Lung (tissue), 12 donors: ENCODE measurements around the gene TREM1. TPM values are rescaled to one million over a fixed set of nuclear protein-coding genes. Genes with fewer than 3 reads are reported as not detected.

Experiments used
- ATAC-seq: fragments of 200-7000 bp; cut with Tn5 transposase; one replicate; pipeline ENCODE4 v1.9.1; 2020; ENCODE audit warnings: moderate number of reproducible peaks; ENCODE audit not compliant: insufficient read depth, low FRiP score
- DNase-seq, 3 donors: peaks; one replicate each; pipeline ENCODE4 v3.0.0-alpha.2; 2013 to 2017
- H3K27ac ChIP-seq, 2 donors: one replicate each; pipeline ENCODE4 v1.5.1; 2013; ENCODE audit warnings: mild to moderate bottlenecking in 2 of 2, moderate library complexity in 2 of 2, control low read depth in 1 of 2, inconsistent platforms in 1 of 2, low read depth in 1 of 2, low read length in 1 of 2
- H3K27me3 ChIP-seq, 3 donors: one replicate each; pipeline ENCODE4 v1.5.1; 2013; ENCODE audit warnings: low read length in 2 of 3; ENCODE audit not compliant: control insufficient read depth in 3 of 3, insufficient read depth in 3 of 3
- H3K36me3 ChIP-seq, 4 donors: one replicate each; pipeline ENCODE4 v1.5.1; 2013; ENCODE audit warnings: low read length in 4 of 4, mild to moderate bottlenecking in 1 of 4, moderate library complexity in 1 of 4; ENCODE audit not compliant: control insufficient read depth in 4 of 4, insufficient read depth in 4 of 4
- H3K4me1 ChIP-seq, 5 donors: one replicate each; pipeline ENCODE4 v1.5.1; 2013; ENCODE audit warnings: low read length in 5 of 5, mild to moderate bottlenecking in 2 of 5, moderate library complexity in 1 of 5; ENCODE audit not compliant: control insufficient read depth in 5 of 5, insufficient read depth in 5 of 5
- H3K4me3 ChIP-seq: one replicate; pipeline ENCODE4 v1.5.1; 2013; ENCODE audit warnings: mild to moderate bottlenecking, control low read depth, moderate library complexity
- H3K9ac ChIP-seq, 2 donors: one replicate each; pipeline ENCODE4 v1.5.1; 2013; ENCODE audit warnings: low read length in 2 of 2, control low read depth in 1 of 2; ENCODE audit not compliant: insufficient read depth in 1 of 2
- H3K9me3 ChIP-seq, 4 donors: one replicate each; pipeline ENCODE4 v1.5.1; 2013; ENCODE audit warnings: low read length in 3 of 4, mild to moderate bottlenecking in 1 of 4, moderate library complexity in 1 of 4; ENCODE audit not compliant: control insufficient read depth in 4 of 4, insufficient read depth in 3 of 4
- WGBS, 2 donors: extraction: QIAGEN DNeasy Blood & Tissue Kit; methylation state at CpG; one replicate each; pipeline ENCODE4 v1.1.7; 2013; 5-methylcytosine and 5-hydroxymethylcytosine counted together
- polyA plus RNA-seq, 2 donors: library from polyadenylated mRNA; stranded (reverse); fragments of 200-250 nt; gene quantifications; one replicate each; pipeline ENCODE4 v1.2.1, GENCODE V29; 2013
- total RNA-seq, 2 donors: library from RNA; depleted of rRNA in 1 of 2; stranded (reverse); fragments of >200 nt in 1 of 2; gene quantifications; one replicate each; pipeline ENCODE4 v1.2.1, GENCODE V29; 2014 to 2021
- TF ChIP-seq, protein P1 (sequence below): IDR thresholded peaks from 2 replicates; pipeline ENCODE4 v1.5.1; 2012; ENCODE audit warnings: mild to moderate bottlenecking; ENCODE audit errors: control extremely low read depth, extremely low read depth
- donor health status: control.
- donor health status: control.
- donor health status: Bipolar disorder and iron deficiency.
- donor health status: healthy.
- donor health status: DM: yes; HTN: yes; CAD: no.

Gene TREM1
- total and polyA plus RNA-seq, 4 donors, result 17.4 to 112 (median 82.6) TPM

DNA sequence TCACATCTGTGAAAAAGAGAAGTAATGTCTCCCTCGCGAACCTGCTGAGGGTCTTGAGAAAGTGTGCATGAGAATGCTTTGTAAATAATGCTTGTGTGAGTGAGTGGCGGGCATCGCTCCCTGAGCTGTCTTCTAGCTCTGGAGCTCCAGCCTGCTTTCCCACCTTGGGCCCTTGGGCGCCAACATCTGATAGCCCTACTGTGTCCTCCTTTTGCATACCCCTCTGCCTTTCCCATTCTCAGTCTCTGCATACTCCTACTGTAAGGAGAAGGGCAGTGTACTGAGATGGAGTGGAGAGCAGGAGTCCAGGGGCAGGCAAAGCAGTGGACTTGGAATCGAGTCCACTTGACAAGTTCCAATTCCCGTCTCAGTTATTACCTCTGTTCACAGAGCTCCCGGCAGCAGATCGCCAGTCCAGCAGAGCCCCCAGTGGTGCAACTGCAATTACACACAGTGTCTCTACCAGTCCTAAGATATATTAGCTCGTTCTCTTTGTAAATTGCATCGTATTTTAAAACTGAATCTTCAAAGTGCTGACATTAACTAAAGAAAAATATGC lies 48.1 kb upstream of the TREM1 start:
- H3K27me3 ChIP-seq, result no peaks in the 10 kb centered on the region
- no peaks in the 10 kb centered on the region for H3K36me3 ChIP-seq
- 66 to 68% methylated on average over 11 of the region's 11 CpGs for WGBS, 2 donors
- ATAC-seq (no peak), DNase-seq (peak in 1 of 3 donors; percentile 22)
- H3K9ac ChIP-seq, result no peak overlapping the region
- TF ChIP-seq, protein P1, sequence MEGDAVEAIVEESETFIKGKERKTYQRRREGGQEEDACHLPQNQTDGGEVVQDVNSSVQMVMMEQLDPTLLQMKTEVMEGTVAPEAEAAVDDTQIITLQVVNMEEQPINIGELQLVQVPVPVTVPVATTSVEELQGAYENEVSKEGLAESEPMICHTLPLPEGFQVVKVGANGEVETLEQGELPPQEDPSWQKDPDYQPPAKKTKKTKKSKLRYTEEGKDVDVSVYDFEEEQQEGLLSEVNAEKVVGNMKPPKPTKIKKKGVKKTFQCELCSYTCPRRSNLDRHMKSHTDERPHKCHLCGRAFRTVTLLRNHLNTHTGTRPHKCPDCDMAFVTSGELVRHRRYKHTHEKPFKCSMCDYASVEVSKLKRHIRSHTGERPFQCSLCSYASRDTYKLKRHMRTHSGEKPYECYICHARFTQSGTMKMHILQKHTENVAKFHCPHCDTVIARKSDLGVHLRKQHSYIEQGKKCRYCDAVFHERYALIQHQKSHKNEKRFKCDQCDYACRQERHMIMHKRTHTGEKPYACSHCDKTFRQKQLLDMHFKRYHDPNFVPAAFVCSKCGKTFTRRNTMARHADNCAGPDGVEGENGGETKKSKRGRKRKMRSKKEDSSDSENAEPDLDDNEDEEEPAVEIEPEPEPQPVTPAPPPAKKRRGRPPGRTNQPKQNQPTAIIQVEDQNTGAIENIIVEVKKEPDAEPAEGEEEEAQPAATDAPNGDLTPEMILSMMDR, result no peak
- no peaks in the 10 kb centered on the region for H3K9me3 ChIP-seq
- no peak overlapping the region for H3K27ac ChIP-seq
- H3K4me3 ChIP-seq, result no peak overlapping the region
- H3K4me1 ChIP-seq, result no peaks in the 10 kb centered on the region

DNA sequence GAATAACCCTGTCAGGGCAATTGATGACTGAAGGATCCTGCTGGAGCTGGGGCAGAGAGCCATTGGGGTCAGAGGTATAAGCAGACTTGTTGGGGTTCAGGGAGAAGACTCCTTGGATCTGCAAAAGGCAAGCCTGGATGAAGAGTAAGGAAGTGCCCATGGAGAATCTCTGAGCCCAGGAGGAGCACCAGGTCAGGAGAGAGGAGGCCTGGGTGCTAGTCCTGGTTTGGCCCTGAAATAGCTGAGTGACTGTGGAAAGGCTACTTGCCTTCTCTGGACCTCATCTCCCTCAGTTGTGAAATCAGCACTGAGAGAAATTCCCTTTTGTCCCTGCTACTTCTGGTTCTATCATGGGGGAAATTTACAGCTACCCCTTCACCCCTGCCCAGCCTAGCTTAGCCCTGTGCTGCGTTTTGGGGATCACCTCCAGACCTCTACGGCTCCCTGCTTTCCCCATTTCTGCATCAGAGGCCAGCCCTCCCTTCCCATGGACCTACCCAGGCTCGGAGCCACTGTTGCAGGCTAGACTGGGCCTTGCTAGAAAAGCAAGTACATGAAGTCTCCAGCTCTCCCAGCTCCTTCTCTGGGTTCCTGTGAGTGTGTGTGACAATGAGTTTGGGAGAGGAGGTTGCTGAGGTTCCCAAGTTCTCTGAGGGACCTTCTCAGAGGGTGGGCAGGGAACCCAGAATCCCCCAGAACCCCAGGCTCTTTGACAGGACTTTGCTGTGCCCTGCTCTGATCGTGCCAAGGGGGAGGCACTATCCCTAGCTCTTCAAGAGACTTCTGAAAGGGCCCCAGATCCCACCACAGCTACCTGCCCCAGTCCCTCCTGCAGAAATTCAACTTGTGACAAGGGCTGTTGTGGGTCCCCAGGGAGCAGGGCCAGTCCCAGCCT lies 46.6 kb upstream of the TREM1 start:
- ATAC-seq (no peak), DNase-seq (no peak)
- Histone ChIP-seq H3K27me3 (peaks cover 0 to under 1% (median 0%) of the 10 kb centered on the region in 3 donors), H3K4me1 (no peaks in the 10 kb centered on the region), H3K9me3 (peaks cover 0 to 2% (median 0%) of the 10 kb centered on the region in 4 donors), H3K36me3 (no peaks in the 10 kb centered on the region), H3K4me3 (no peak overlapping the region), H3K27ac (no peak overlapping the region), H3K9ac (no peak overlapping the region)
- 81 to 90% methylated on average over 4 of the region's 4 CpGs for WGBS, 2 donors
- TF ChIP-seq, protein P1, result no peak

DNA sequence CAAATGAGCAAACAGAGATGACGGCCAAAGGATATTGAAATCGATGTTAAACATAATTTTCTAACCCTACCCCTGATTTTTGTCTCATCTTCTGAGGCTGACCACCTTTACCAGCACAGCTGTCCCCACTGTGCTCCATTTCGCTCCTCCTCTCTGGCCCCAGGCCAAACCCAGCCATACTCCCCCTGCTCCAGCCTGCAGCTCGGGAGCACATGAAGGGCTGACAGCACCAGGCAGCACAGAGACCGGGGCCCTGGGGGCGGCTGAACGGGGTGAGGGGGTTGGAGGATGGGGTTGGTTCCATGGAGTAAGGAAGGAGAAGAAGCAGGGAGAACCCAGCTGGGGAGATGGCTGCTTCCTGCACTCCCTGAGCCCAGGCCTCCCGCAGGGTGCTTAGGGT lies 45.8 kb upstream of the TREM1 start:
- Histone ChIP-seq H3K9me3 (peaks cover 0 to 2% (median 0%) of the 10 kb centered on the region in 4 donors), H3K27me3 (peaks cover 0 to 5% (median 4%) of the 10 kb centered on the region in 3 donors), H3K36me3 (no peaks in the 10 kb centered on the region), H3K4me3 (no peak overlapping the region), H3K4me1 (no peaks in the 10 kb centered on the region), H3K27ac (no peak overlapping the region), H3K9ac (no peak overlapping the region)
- ATAC-seq (no peak), DNase-seq (peak in 1 of 3 donors; percentile 23)
- TF ChIP-seq, protein P1, result no peak
- 76 to 81% methylated on average over 8 of the region's 8 CpGs for WGBS, 2 donors
